Left ventricle myocardium inferior (tissue), 1 donor: ENCODE data around the gene CUX1. TPM values are rescaled to one million over a fixed set of nuclear protein-coding genes. Genes with fewer than 3 reads are reported as not detected.

ENCODE experiments used
- DNase-seq: peaks from one replicate; pipeline ENCODE4 v3.0.0-alpha.2; 2020
- H3K27ac ChIP-seq: fragments of 200-600 bp; replicated peaks from 2 replicates; pipeline ENCODE4 v1.8.0; 2021
- H3K27me3 ChIP-seq: fragments of 200-600 bp; 2 replicates; pipeline ENCODE4 v1.8.0; 2021; ENCODE audit warnings: low read depth
- H3K36me3 ChIP-seq: fragments of 200-600 bp; 2 replicates; pipeline ENCODE4 v1.8.0; 2021
- H3K4me1 ChIP-seq: fragments of 200-600 bp; 2 replicates; pipeline ENCODE4 v1.8.0; 2021
- H3K4me3 ChIP-seq: fragments of 200-600 bp; 2 replicates; pipeline ENCODE4 v1.8.0; 2021; ENCODE audit warnings: mild to moderate bottlenecking, moderate library complexity
- H3K9me3 ChIP-seq: fragments of 200-600 bp; replicated peaks from 2 replicates; pipeline ENCODE4 v1.8.0; 2021
- CTCF ChIP-seq: fragments of 200-600 bp; IDR thresholded peaks from 2 replicates; pipeline ENCODE4 v1.8.0; 2021; ENCODE audit warnings: antibody characterized with exemption, mild to moderate bottlenecking, borderline replicate concordance
- intact Hi-C: fragments of 100-400 bp; cut with micrococcal nuclease; formaldehyde crosslinking; loops from one replicate; pipeline ENCODE4 v1.11.0; 2022
- total RNA-seq: library from RNA; stranded (reverse); fragmentation: NEBNext Ultra II Directional; extraction: Animal tissue kit (Norgen Biotek cat#: 25700); gene quantifications from one replicate; pipeline ENCODE4 v1.2.1, GENCODE V29; 2021
- donor health status: DM: no; HTN: yes; CAD: no; lungs with severe emphysema.

The CUX1 gene
- total RNA-seq, 1 donor from 2014 or later, result 125 TPM

DNA sequence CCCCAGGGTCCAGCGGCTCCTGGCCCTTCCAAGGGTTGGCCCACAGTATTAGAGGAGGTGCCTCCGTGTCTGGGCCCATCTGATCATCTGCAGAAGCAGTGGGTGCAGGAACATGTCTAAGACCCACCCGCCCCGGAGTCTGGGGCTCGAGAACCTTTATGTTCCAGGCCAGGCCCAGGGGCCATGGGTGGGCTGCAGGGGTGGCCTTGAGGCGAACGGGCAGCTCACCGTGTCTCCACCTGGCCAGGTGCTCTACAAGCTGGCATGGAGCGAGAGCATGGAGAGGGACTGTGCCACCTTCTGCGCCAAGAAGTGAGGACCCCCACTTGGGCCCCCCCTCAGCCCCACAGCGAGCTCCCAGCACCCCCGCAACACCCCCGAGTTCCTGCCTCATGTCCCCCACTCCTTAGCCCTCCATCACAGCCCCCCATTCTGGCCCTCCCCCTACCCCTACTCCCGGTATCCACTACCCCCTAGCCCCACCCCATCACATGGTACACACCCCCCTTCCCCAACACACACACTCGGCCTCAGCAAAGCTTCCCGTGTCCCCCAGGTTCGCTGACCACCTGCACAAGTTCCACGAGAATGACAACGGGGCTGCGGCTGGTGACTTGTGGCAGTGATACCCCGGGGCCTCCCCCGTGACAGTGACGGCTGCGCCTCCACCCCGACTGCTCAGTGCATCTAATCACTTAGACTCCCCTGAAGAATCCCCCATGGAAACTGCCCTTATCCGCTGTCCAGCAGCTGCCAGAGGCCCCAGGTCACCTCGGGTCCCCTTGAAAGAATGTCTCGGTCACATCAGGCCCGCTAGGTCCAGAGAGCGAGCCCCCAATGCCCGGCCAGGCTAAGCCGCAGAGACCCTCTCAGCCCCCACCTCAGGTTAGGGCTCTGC lies 465.3 kb downstream of the CUX1 start:
- no peaks in the 10 kb centered on the region for H3K27me3 ChIP-seq
- no peak for TF ChIP-seq CTCF
- DNase-seq, result no peak
- H3K9me3 ChIP-seq, result no peaks in the 10 kb centered on the region
- no peaks in the 10 kb centered on the region for H3K36me3 ChIP-seq
- intact Hi-C loops, result loop anchor here (5.0 kb wide), 1 partner anchor 110 kb away; no protein-coding TSS in a partner anchor
- H3K4me1 ChIP-seq, result peaks cover 29% of the 10 kb centered on the region
- no peak overlapping the region for H3K4me3 ChIP-seq
- H3K27ac ChIP-seq, result no peak overlapping the region

- H3K9me3 ChIP-seq, result no peaks in the 10 kb centered on the region
- no peak for TF ChIP-seq CTCF
- no peaks in the 10 kb centered on the region for H3K36me3 ChIP-seq
- no peak overlapping the region for H3K27ac ChIP-seq
- peaks cover 34% of the 10 kb centered on the region for H3K4me1 ChIP-seq
- no peaks in the 10 kb centered on the region for H3K27me3 ChIP-seq
- H3K4me3 ChIP-seq, result no peak overlapping the region
- intact Hi-C loops, result loop anchor here (5.0 kb wide), 1 partner anchor 109 kb away; no protein-coding TSS in a partner anchor
- DNase-seq, result no peak
Measured at GRCh38 chr7:102283477-102284189, 466.2 kb downstream of the CUX1 start.

- Histone ChIP-seq H3K9me3 (no peaks in the 10 kb centered on the region), H3K27ac (no peak overlapping the region), H3K4me3 (no peak overlapping the region), H3K4me1 (peaks cover 34% of the 10 kb centered on the region), H3K36me3 (no peaks in the 10 kb centered on the region), H3K27me3 (no peaks in the 10 kb centered on the region)
- DNase-seq, result no peak
- intact Hi-C loops, result loop anchor here (5.0 kb wide), 1 partner anchor 108 kb away; no protein-coding TSS in a partner anchor
- TF ChIP-seq CTCF, result no peak
Measured at GRCh38 chr7:102284399-102284798, 467.0 kb downstream of the CUX1 start.

DNA sequence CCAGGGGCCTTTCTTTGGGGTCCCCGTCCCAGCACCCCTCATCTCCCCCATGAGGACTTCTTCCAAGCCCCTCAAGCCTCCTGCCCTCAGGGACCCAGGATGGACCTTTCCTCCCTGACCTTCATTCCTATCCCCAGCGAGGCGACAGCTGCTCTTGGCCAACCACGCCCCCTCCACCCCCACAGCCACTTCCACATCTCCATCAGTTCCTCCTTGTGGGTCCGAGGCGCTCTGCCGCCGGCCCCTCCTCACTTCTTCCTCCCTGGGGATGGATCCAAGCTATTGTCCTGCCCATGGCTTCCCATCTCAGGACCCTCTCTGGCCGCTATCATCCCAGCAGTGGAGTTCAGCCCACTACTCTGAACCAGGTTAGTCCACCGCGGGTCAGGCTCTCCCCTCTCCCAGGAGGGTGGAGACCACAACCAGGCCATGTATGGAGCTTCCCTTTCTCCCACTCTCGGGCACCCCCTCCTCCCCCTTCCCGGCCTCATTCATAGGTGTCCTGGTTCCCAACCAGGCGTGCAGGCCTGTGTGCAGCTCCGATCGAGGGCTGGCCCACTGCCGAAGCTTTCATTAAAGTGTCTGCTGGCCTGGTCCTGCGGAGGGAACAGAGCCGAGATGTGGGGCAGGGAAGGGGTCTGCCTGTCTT lies 467.6 kb downstream of the CUX1 start:
- H3K27me3 ChIP-seq, result no peaks in the 10 kb centered on the region
- peaks cover 34% of the 10 kb centered on the region for H3K4me1 ChIP-seq
- H3K4me3 ChIP-seq, result peak overlapping the region; percentile 91
- no peak for TF ChIP-seq CTCF
- no peaks in the 10 kb centered on the region for H3K36me3 ChIP-seq
- DNase-seq, result peak; percentile 70
- H3K27ac ChIP-seq, result peak overlapping the region; percentile 95
- no peaks in the 10 kb centered on the region for H3K9me3 ChIP-seq
- intact Hi-C loops, result loop anchor here (5.0 kb wide), 1 partner anchor 107 kb away; no protein-coding TSS in a partner anchor

DNA sequence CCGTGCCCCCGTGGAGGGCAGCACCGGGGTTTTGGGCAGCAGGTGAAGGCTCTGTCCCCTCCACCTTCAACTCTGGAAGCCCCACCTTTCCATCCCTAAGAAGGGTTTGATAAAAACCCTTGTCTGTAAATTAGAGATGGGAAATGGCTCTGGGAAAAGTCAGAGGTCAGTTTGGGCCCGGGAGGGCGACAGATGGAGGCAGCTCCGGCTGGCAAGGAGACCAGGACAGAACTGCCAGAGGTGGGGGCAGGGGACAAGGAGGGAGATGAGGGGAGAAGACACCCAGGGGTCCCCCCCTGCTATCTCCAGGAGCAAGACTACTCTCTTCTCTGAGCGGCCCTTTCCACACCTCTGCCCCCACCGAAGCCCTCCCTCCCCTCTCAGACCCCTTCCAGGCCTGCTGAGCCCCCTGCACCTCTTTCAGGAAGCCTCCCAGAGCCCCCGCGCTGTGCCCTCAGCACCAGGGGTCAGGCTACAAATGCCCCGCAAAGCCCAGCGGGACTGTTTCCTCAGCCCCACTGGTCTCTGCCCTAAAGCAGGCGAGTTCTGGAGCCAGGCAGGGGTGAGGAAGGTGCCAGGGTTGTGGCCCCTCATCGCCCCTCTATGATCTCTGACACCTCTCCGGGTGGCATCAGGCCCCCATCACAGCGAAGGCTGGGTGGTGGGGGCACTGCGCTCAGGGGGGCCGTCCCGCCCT lies 468.3 kb downstream of the CUX1 start:
- no peaks in the 10 kb centered on the region for H3K9me3 ChIP-seq
- intact Hi-C loops, result no loop called here
- H3K4me3 ChIP-seq, result peak overlapping the region; percentile 91
- H3K4me1 ChIP-seq, result peaks cover 34% of the 10 kb centered on the region
- TF ChIP-seq CTCF, result no peak
- peak overlapping the region; percentile 95 for H3K27ac ChIP-seq
- no peaks in the 10 kb centered on the region for H3K36me3 ChIP-seq
- DNase-seq, result no peak
- H3K27me3 ChIP-seq, result no peaks in the 10 kb centered on the region
